ENCODE data around the gene AGBL3. TPM values are rescaled to one million over a fixed set of nuclear protein-coding genes. Genes with fewer than 3 reads are reported as not detected.
A peak's percentile ranks its signal among the peaks of the same experiment; 100 is the strongest.

Gene AGBL3
- total and polyA plus RNA-seq, 4 donors: 0.67 to 3.1 (median 1.8) TPM

- Histone ChIP-seq H3K9ac (ENCODE audit: low read depth in 1 of 2, low read length in 2 of 2) (no peak overlapping the region), H3K9me3 (ENCODE audit: control insufficient read depth in 4 of 4, low read length in 3 of 4) (no peaks in the 10 kb centered on the region), H3K4me3 (ENCODE audit: low read depth in 1 of 3, low read length in 3 of 3) (no peak overlapping the region), H3K4me1 (ENCODE audit: control insufficient read depth in 4 of 4, insufficient read depth in 4 of 4, low read length in 3 of 4) (peaks cover 3 to 30% (median 12%) of the 10 kb centered on the region in 4 donors), H3K36me3 (ENCODE audit: control insufficient read depth in 4 of 4, insufficient read depth in 3 of 4, low read depth in 1 of 4, low read length in 3 of 4) (peaks cover 0 to 2% (median 0%) of the 10 kb centered on the region in 4 donors), H3K27ac (ENCODE audit: low read depth in 1 of 2, low read length in 2 of 2) (no peak overlapping the region), H3K27me3 (ENCODE audit: control insufficient read depth in 4 of 4, insufficient read depth in 4 of 4, low read length in 3 of 4) (no peaks in the 10 kb centered on the region)
- 88% methylated on average over 5 of the region's 5 CpGs for WGBS
- TF ChIP-seq, protein P1, sequence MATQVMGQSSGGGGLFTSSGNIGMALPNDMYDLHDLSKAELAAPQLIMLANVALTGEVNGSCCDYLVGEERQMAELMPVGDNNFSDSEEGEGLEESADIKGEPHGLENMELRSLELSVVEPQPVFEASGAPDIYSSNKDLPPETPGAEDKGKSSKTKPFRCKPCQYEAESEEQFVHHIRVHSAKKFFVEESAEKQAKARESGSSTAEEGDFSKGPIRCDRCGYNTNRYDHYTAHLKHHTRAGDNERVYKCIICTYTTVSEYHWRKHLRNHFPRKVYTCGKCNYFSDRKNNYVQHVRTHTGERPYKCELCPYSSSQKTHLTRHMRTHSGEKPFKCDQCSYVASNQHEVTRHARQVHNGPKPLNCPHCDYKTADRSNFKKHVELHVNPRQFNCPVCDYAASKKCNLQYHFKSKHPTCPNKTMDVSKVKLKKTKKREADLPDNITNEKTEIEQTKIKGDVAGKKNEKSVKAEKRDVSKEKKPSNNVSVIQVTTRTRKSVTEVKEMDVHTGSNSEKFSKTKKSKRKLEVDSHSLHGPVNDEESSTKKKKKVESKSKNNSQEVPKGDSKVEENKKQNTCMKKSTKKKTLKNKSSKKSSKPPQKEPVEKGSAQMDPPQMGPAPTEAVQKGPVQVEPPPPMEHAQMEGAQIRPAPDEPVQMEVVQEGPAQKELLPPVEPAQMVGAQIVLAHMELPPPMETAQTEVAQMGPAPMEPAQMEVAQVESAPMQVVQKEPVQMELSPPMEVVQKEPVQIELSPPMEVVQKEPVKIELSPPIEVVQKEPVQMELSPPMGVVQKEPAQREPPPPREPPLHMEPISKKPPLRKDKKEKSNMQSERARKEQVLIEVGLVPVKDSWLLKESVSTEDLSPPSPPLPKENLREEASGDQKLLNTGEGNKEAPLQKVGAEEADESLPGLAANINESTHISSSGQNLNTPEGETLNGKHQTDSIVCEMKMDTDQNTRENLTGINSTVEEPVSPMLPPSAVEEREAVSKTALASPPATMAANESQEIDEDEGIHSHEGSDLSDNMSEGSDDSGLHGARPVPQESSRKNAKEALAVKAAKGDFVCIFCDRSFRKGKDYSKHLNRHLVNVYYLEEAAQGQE (IDR thresholded peaks at IDR 0.05): no peak
- no peak for TF ChIP-seq SP1 (IDR thresholded peaks at IDR 0.05)
- no peak for TF ChIP-seq GABPA (IDR thresholded peaks at IDR 0.05 in 1 of 2, conservative IDR thresholded peaks at IDR 0.05 in 1 of 2)
- no peak for TF ChIP-seq TAF1 (conservative IDR thresholded peaks at IDR 0.05)
- TF ChIP-seq RAD21 (IDR thresholded peaks at IDR 0.05): no peak
- no peak for TF ChIP-seq FOXA1 (IDR thresholded peaks at IDR 0.05)
- DNase-seq (ENCODE audit: low spot score): no peak
These were observed 1.9 kb downstream of the AGBL3 start for GRCh38 chr7:134988161-134988560.

DNA sequence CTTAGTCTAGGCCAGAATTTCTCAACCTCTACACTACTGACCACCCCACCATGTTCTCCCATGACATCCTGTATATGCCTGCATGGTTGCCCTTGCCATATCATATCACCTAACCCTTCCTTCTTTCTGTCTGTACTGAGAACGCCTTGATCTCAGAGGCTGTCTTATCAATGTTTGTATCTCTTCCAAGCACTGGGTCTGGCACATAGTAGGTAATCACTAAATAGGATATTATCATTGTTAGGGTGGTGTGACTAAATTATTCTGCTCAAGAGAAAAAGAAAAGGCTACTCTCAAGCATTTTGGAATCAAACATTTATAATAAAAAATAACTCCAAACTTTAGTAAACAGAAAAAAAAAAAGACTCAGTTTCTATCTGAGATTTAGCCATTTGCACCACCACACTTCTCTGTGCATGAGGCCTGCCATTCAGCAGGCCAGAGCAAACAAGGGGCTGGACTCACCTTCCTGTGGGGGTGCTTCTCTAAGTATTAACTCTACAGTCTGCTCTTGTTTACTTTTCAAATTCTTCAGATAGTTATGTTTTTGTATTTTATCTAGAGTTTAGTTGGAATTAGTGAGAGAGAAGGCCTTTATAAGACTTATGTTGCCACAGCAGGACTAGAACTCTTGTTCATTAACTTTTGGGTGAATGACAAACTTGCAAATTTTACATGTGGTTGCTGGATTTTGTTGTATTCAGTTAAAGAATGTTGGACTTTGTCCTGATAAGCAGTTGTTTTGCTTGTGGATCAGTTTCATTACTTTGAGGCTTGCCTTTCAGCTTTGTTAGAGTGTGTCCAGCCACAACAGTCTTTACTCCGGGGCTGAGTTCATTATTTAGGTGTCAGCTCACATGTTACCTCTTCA lies 5.4 kb downstream of the AGBL3 start:
- H3K36me3 ChIP-seq (ENCODE audit: control insufficient read depth in 4 of 4, insufficient read depth in 3 of 4, low read depth in 1 of 4, low read length in 3 of 4): peaks cover 0 to 6% (median 2%) of the 10 kb centered on the region in 4 donors
- H3K4me3 ChIP-seq (ENCODE audit: low read depth in 1 of 3, low read length in 3 of 3): no peak overlapping the region
- peaks cover 0 to 28% (median 14%) of the 10 kb centered on the region in 4 donors for H3K4me1 ChIP-seq (ENCODE audit: control insufficient read depth in 4 of 4, insufficient read depth in 4 of 4, low read length in 3 of 4)
- H3K9me3 ChIP-seq (ENCODE audit: control insufficient read depth in 4 of 4, low read length in 3 of 4): no peaks in the 10 kb centered on the region
- no peaks in the 10 kb centered on the region for H3K27me3 ChIP-seq (ENCODE audit: control insufficient read depth in 4 of 4, insufficient read depth in 4 of 4, low read length in 3 of 4)
- TF ChIP-seq, protein P1 (IDR thresholded peaks at IDR 0.05): peak; percentile 60
- TF ChIP-seq HNF4A (conservative IDR thresholded peaks at IDR 0.05): peak; percentile 88 to 91
- no peak for TF ChIP-seq NR2F2 (IDR thresholded peaks at IDR 0.05)
- TF ChIP-seq FOXA2 (IDR thresholded peaks at IDR 0.05): peak; percentile 60
- TF ChIP-seq TAF1 (conservative IDR thresholded peaks at IDR 0.05): no peak
- peak; percentile 22 for TF ChIP-seq YY1 (IDR thresholded peaks at IDR 0.05)
- TF ChIP-seq RXRA (IDR thresholded peaks at IDR 0.05): peak in 1 of 2 donors; percentile 24
- TF ChIP-seq CTCF (IDR thresholded peaks at IDR 0.05; ENCODE audit: low read depth, low read length, missing input control): no peak
- no peak for TF ChIP-seq EGR1 (IDR thresholded peaks at IDR 0.05; ENCODE audit: low read depth in 2 of 2)
- peak in 1 of 2 donors; percentile 23 for TF ChIP-seq GABPA (IDR thresholded peaks at IDR 0.05 in 1 of 2, conservative IDR thresholded peaks at IDR 0.05 in 1 of 2)
- peak; percentile 10 to 20 for TF ChIP-seq RAD21 (IDR thresholded peaks at IDR 0.05)
- no peak for TF ChIP-seq ATF3 (IDR thresholded peaks at IDR 0.05)
- no peak for TF ChIP-seq JUND (IDR thresholded peaks at IDR 0.05)
- TF ChIP-seq, protein P2, sequence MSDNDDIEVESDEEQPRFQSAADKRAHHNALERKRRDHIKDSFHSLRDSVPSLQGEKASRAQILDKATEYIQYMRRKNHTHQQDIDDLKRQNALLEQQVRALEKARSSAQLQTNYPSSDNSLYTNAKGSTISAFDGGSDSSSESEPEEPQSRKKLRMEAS (IDR thresholded peaks at IDR 0.05): peak; percentile 25
- peak; percentile 93 for TF ChIP-seq SP1 (IDR thresholded peaks at IDR 0.05)
- TF ChIP-seq, protein P3, sequence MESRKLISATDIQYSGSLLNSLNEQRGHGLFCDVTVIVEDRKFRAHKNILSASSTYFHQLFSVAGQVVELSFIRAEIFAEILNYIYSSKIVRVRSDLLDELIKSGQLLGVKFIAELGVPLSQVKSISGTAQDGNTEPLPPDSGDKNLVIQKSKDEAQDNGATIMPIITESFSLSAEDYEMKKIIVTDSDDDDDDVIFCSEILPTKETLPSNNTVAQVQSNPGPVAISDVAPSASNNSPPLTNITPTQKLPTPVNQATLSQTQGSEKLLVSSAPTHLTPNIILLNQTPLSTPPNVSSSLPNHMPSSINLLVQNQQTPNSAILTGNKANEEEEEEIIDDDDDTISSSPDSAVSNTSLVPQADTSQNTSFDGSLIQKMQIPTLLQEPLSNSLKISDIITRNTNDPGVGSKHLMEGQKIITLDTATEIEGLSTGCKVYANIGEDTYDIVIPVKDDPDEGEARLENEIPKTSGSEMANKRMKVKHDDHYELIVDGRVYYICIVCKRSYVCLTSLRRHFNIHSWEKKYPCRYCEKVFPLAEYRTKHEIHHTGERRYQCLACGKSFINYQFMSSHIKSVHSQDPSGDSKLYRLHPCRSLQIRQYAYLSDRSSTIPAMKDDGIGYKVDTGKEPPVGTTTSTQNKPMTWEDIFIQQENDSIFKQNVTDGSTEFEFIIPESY (IDR thresholded peaks at IDR 0.05): peak; percentile 23
- TF ChIP-seq HNF4G (IDR thresholded peaks at IDR 0.05): peak; percentile 76
- no peak for TF ChIP-seq FOXA1 (IDR thresholded peaks at IDR 0.05)
- no peak overlapping the region for H3K9ac ChIP-seq (ENCODE audit: low read depth in 1 of 2, low read length in 2 of 2)
- peak overlapping the region in 1 of 2 donors; percentile 47 for H3K27ac ChIP-seq (ENCODE audit: low read depth in 1 of 2, low read length in 2 of 2)
- WGBS: 47% methylated on average over 2 of the region's 2 CpGs
- DNase-seq (ENCODE audit: low spot score): no peak

Data from liver (tissue), 9 donors.